Panc1 (cell line): ENCODE data around the gene NPAS4. TPM values are rescaled to one million over a fixed set of nuclear protein-coding genes. Genes with fewer than 3 reads are reported as not detected.

Experiments
- ATAC-seq: fragments of 200-7000 bp; cut with Tn5 transposase; 2 replicates; pipeline ENCODE4 v1.9.1; 2020; ENCODE audit warnings: mild to moderate bottlenecking, moderate library complexity
- BruUV-seq: library from RNA; stranded (reverse); fragments of 400-500 nt; replicated peaks from 2 replicates; lab custom pipeline; 2021; lab: Mats Ljungman, UMichigan
- CTCF ChIA-PET: fragments of 300-600 bp; sonication (Branson Sonifier 250); formaldehyde crosslinking; loops from one replicate; lab custom pipeline; 2022; ENCODE audit warnings: antibody characterized with exemption; lab: Charles Lee
- POLR2A ChIA-PET: fragments of 300-600 bp; sonication (Branson Sonifier 250); formaldehyde crosslinking; loops from one replicate; lab custom pipeline; 2022; ENCODE audit warnings: antibody characterized with exemption; lab: Charles Lee
- DNase-seq: peaks from one replicate; pipeline ENCODE4 v3.0.0-alpha.2; 2010; ENCODE audit warnings: low read depth, low spot score
- H3K27ac ChIP-seq: 2 replicates; pipeline ENCODE4 v1.5.1; 2011; ENCODE audit warnings: mild to moderate bottlenecking, low read length, inconsistent platforms
- H3K27me3 ChIP-seq: fragments of 200-500 bp; sonication (Bioruptor generic); 2 replicates; pipeline ENCODE4 v1.6.0; 2014; ENCODE audit warnings: low read length, inconsistent platforms; ENCODE audit not compliant: control insufficient read depth, insufficient read depth
- H3K36me3 ChIP-seq: fragments of 200-500 bp; sonication (Bioruptor generic); 2 replicates; pipeline ENCODE4 v1.5.1; 2014; ENCODE audit warnings: inconsistent platforms, mild to moderate bottlenecking, low read length, moderate library complexity; ENCODE audit not compliant: control insufficient read depth, insufficient read depth
- H3K4me1 ChIP-seq: 2 replicates; pipeline ENCODE4 v1.5.1; 2011; ENCODE audit warnings: inconsistent platforms, mild to moderate bottlenecking, low read length, moderate library complexity; ENCODE audit not compliant: control insufficient read depth, insufficient read depth
- H3K4me3 ChIP-seq, 2 experiments: 2 replicates each; pipeline ENCODE4 v1.5.1; 2011 to 2012; ENCODE audit warnings: low read depth in 2 of 2, low read length in 2 of 2, mild to moderate bottlenecking in 2 of 2, inconsistent platforms in 1 of 2, moderate library complexity in 1 of 2
- H3K9me3 ChIP-seq: fragments of 200-500 bp; sonication (Bioruptor generic); 2 replicates; pipeline ENCODE4 v1.5.1; 2014; ENCODE audit warnings: low read depth, mild to moderate bottlenecking, inconsistent platforms, low read length, moderate library complexity; ENCODE audit not compliant: control insufficient read depth, insufficient read depth
- CTCF ChIP-seq: fragments of 450-650 bp; IDR thresholded peaks from 2 replicates; pipeline ENCODE4 v1.5.1; 2017; ENCODE audit warnings: mild to moderate bottlenecking
- POLR2AphosphoS5 ChIP-seq: IDR thresholded peaks from 2 replicates; pipeline ENCODE4 v1.6.1; 2012; ENCODE audit warnings: mild to moderate bottlenecking, low read depth, low read length, moderate library complexity
- SIN3A ChIP-seq: IDR thresholded peaks from 2 replicates; pipeline ENCODE4 v1.6.1; 2012; ENCODE audit warnings: low read depth, mild to moderate bottlenecking, low read length, moderate library complexity, borderline replicate concordance; ENCODE audit not compliant: insufficient read depth
- TCF7L2 ChIP-seq: IDR thresholded peaks from 2 replicates; pipeline ENCODE4 v1.6.1; 2011; ENCODE audit warnings: mild to moderate bottlenecking, low read depth, low read length, inconsistent platforms
- in situ Hi-C: cut with HindIII; loops from 2 replicates; pipeline ENCODE4 v1.10.0; 2016; ENCODE audit warnings: low sequenced_read_pairs, low pct_unique_long_range_greater_than_20kb
- intact Hi-C: fragments of 100-400 bp; cut with micrococcal nuclease; formaldehyde crosslinking; loops from one replicate; pipeline ENCODE4 v1.10.0; 2022; ENCODE audit not compliant: unreplicated experiment
- total RNA-seq: library from RNA; stranded (reverse); gene quantifications from one replicate; pipeline ENCODE4 v1.2.1, GENCODE V29; 2021; ENCODE audit not compliant: unreplicated experiment
- TF ChIP-seq, protein P1 (sequence below), 2 experiments: IDR thresholded peaks; 2 replicates each; pipeline ENCODE4 v1.6.1; 2011 to 2012; ENCODE audit warnings: low read depth in 2 of 2, control low read depth in 1 of 2, low read length in 1 of 2, mild to moderate bottlenecking in 1 of 2, moderate library complexity in 1 of 2; ENCODE audit not compliant: insufficient read depth in 1 of 2

NPAS4 gene
- total RNA-seq, 1 experiment from 2014 or later = 0.08 TPM

DNA sequence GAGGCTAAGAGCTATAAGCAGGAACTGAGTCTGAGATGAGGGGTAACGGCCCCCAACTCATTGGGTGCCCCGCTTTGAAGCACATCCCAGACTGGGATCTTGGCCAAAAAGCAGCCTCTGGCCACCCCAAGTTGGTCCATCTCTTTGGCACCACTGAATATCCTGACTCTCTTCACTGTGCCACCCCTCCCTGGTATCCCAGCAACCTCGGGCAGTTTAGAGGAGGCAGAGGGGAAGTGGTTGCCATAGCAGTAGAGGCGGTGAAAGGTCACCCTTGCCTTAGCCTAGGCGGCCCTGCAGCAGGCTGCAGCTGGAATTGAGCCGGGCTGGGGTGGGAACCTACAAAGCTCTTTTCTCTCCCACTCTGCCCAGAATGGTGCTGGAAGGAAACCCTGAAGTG, 46.9 kb downstream of the NPAS4 start:
- no peak overlapping the region for H3K27ac ChIP-seq
- H3K4me1 ChIP-seq = peaks cover 11% of the 10 kb centered on the region
- DNase-seq (no peak), ATAC-seq (peak; percentile 17; the same call in 1 of the 2 replicates)
- BruUV-seq = TSS peak; percentile 71
- in situ Hi-C loops (no loop called here), intact Hi-C loops (no loop called here)
- POLR2A ChIA-PET = interaction anchor here (0.6 kb wide), 1 partner anchor 90 kb away, joined by 3 read pairs; no protein-coding TSS in a partner anchor
- no peak for TF ChIP-seq SIN3A
- TF ChIP-seq TCF7L2 = no peak
- TF ChIP-seq, protein P1, sequence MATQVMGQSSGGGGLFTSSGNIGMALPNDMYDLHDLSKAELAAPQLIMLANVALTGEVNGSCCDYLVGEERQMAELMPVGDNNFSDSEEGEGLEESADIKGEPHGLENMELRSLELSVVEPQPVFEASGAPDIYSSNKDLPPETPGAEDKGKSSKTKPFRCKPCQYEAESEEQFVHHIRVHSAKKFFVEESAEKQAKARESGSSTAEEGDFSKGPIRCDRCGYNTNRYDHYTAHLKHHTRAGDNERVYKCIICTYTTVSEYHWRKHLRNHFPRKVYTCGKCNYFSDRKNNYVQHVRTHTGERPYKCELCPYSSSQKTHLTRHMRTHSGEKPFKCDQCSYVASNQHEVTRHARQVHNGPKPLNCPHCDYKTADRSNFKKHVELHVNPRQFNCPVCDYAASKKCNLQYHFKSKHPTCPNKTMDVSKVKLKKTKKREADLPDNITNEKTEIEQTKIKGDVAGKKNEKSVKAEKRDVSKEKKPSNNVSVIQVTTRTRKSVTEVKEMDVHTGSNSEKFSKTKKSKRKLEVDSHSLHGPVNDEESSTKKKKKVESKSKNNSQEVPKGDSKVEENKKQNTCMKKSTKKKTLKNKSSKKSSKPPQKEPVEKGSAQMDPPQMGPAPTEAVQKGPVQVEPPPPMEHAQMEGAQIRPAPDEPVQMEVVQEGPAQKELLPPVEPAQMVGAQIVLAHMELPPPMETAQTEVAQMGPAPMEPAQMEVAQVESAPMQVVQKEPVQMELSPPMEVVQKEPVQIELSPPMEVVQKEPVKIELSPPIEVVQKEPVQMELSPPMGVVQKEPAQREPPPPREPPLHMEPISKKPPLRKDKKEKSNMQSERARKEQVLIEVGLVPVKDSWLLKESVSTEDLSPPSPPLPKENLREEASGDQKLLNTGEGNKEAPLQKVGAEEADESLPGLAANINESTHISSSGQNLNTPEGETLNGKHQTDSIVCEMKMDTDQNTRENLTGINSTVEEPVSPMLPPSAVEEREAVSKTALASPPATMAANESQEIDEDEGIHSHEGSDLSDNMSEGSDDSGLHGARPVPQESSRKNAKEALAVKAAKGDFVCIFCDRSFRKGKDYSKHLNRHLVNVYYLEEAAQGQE (IDR thresholded peaks at IDR 0.05; ENCODE audit: insufficient read depth in 1 of 2, low read depth in 2 of 2, low read length in 1 of 2) = no peak
- no peak for TF ChIP-seq POLR2AphosphoS5
- no peaks in the 10 kb centered on the region for H3K36me3 ChIP-seq
- peak overlapping the region; percentile 50 to 70 for H3K4me3 ChIP-seq
- CTCF ChIA-PET = interaction anchor here (0.7 kb wide), 1 partner anchor 11 kb away, joined by 3 read pairs; no protein-coding TSS in a partner anchor
- no peaks in the 10 kb centered on the region for H3K9me3 ChIP-seq
- no peaks in the 10 kb centered on the region for H3K27me3 ChIP-seq

DNA sequence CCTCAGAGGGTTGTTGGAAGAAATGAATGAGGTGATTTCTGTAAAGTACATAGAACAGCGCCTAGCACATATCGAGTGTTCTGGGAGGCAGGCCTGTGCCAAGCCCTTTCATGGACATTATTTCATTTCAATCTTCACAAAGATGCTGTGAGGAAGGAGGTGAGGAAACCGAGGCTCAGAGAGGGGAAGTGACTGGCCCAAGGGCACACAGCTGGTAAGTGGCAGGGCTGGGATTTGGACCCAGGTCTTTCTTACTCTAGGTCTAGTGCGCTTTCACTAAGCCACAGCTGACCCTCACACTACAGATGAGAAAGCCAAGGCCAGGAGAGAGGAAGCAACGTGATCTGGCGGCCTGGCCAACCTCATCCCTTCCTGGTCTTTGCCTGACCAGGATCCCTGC, 47.9 kb downstream of the NPAS4 start:
- in situ Hi-C loops = no loop called here
- intact Hi-C loops = no loop called here
- H3K36me3 ChIP-seq = no peaks in the 10 kb centered on the region
- BruUV-seq = no TSS peak
- no peak for TF ChIP-seq TCF7L2
- no peak for TF ChIP-seq POLR2AphosphoS5
- no peak for TF ChIP-seq SIN3A
- TF ChIP-seq, protein P1 (IDR thresholded peaks at IDR 0.05; ENCODE audit: insufficient read depth in 1 of 2, low read depth in 2 of 2, low read length in 1 of 2) = no peak
- TF ChIP-seq CTCF = no peak
- H3K4me3 ChIP-seq = no peak overlapping the region
- POLR2A ChIA-PET = interaction anchor here (0.6 kb wide), 2 partner anchors 11 to 61 kb away, joined by 3 to 11 read pairs; no protein-coding TSS in a partner anchor
- DNase-seq (no peak), ATAC-seq (no peak)
- H3K27me3 ChIP-seq = no peaks in the 10 kb centered on the region
- no peaks in the 10 kb centered on the region for H3K9me3 ChIP-seq
- H3K4me1 ChIP-seq = peaks cover 11% of the 10 kb centered on the region
- CTCF ChIA-PET = no interaction called here
- H3K27ac ChIP-seq = no peak overlapping the region
